GM21529 (cell line): Measurements from ENCODE around the gene FILIP1L.

Source experiments
- ATAC-seq: cut with Tn5 transposase; IDR thresholded peaks from one replicate; pipeline ENCODE4 v1.9.1; 2021; ENCODE audit not compliant: unreplicated experiment

The FILIP1L gene

GRCh38 chr3:99900248-99900647 is 214.1 kb downstream of the FILIP1L start:
- ATAC-seq = no peak

DNA sequence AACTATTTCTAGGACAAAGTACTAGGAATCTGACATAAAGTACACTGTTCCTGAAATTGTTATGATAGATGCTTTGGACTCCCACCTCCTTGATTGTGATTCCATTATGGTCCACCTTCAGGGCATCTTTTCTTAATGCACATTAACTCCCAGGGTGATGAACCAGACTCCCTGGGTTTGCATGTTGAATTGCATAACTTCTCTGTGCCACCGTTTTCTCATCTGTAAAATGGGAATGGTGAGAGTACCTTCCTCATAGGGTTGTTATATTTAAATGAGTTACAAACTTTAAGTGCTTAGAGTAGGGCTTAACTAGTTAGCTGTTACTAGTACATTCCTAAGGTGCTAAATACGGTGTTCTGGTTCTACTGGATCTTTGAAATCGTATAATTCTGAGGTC is 214.7 kb downstream of the FILIP1L start:
- no peak for ATAC-seq

GRCh38 chr3:99896482-99896881 is 217.8 kb downstream of the FILIP1L start:
- no peak for ATAC-seq

DNA sequence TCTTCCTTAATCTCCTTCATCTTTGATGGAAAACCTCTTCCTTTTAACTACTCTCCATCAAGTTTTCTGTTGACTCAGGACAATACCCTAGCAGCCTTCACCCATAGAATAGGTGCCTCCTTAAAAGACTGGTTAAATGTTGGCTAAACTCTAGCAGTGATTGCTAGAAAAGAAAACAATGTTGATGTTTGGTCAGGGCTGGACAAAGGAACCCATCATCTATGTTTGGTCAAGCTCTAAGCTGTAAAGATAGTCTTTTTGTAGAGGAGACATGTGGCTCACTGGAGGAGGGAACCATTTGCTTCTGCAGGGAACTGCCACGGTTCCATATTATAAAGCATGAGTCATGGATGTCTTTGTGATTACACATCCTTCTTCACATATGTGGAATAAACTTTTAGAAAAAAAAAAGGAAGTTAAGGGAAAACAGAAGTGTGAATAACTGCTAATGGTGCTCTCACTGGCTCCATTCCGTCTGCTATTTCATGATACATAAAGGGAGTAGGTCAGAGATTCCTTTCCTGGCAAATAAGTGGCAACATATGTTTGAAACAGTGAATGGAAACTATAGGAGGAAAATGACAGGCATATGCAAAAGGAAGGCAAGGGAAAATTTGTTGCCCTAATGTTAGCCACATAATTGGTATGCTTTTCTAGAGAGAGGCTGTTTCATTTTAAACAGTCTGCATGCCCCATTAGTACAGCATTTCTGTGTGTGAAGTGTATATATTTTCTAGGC is 218.4 kb downstream of the FILIP1L start:
- ATAC-seq = no peak

- no peak for ATAC-seq
These were observed 219.1 kb downstream of the FILIP1L start for GRCh38 chr3:99895131-99895696.

GRCh38 chr3:99892332-99892731 is 222.0 kb downstream of the FILIP1L start:
- no peak for ATAC-seq

DNA sequence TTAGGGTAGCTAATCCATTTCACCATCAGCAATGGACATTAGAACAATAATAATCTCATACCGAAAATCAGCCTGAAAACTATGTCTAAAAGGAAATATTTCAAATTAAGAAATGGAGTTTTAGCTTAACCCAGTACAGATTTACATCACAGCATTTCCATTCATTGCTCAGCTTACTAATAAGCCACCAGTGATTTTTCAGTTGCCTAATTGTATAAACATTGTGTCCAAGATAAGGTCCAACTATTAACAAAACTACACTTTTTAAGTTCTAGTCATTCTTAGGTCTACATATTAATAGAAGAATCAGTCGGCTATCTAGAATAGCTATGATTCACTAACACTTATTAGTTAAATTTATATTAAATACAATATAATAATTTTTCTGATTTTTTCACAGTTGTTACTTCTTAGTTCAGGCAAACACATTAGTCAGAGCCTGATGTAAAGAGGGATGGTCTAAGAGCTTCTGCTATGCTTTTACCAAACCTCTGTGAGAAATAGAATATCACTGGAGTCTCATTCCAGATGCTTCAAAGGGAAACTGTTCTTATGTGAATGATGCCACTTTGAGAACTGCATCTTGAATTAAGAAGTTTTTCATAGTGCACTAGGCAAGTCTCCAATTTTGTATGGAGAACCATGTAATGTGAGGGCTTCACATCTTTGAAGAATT is 222.6 kb downstream of the FILIP1L start:
- no peak for ATAC-seq

- no peak for ATAC-seq
These were observed 228.4 kb downstream of the FILIP1L start for GRCh38 chr3:99885851-99886250.

- ATAC-seq = no peak
These were observed 229.2 kb downstream of the FILIP1L start for GRCh38 chr3:99885085-99885484.

DNA sequence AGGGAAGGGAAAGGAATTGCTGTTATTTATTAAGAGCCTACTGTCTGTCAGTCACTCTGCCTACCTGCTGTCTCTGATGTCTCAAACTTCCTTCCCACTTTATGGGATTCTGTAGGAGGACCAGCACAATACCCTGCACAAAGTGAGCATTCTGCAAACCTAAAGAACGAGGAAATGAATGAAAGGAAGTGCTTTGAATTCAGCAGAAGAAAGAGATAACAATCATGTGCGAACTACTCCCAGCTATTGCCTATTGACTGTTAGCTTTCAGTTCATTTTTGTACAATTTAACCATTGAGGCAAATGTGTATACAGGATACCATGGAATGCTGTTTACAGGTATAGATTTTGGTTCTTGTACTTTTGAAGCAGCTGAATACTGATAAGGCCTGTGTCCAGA is 229.8 kb downstream of the FILIP1L start:
- no peak for ATAC-seq

DNA sequence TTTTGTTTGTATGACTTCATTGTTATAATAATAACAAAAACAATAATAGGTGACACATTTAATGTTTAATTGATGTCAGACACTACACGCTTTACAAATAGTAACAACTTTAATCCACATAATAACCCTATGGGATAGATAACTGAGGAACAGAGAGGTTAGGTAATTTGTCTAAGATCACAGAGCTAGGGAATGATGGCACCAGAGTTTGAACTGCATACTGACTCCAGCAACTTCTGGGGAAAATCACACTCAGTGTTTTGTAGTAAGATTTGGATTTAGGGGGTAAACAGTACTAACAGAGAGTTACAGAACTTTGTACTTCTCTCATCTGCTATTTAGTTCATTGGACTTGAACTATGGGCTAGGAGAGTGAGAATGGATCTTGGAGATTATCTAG is 230.6 kb downstream of the FILIP1L start:
- ATAC-seq = no peak

GRCh38 chr3:99883138-99883461 is 231.2 kb downstream of the FILIP1L start:
- ATAC-seq = no peak

DNA sequence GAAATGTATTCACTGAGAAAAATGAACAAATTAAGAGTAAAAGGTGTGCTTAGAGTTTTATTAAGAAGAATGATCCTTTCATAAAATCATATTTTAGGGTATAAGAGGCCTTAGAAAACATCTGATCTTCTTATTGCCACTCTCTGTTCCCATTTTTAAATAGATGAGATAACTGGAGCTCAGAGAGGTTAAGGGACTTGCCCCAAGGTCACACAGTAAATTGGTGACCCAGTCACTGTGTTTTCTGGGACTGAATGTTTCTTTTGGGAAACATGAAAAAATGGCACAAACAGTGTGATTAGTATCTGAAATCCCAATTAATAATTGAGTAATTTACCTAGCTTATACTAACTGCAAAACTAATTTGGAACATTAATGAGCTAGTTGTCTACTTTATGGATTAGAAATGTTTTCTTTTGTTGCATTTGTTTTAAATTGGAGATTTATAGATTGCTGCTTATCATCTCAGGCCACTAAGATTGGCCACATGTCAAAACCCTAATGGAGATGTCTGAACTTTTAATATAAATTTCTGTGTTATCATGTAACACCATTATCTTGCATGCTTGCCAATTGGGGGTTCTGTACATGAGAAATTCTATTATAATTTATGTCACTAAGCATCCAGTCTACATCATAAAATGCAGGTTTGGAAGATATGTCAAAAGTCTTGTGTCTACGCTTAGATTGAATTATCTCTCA is 231.7 kb downstream of the FILIP1L start:
- ATAC-seq = no peak

GRCh38 chr3:99881121-99881524 is 233.2 kb downstream of the FILIP1L start:
- ATAC-seq = no peak

DNA sequence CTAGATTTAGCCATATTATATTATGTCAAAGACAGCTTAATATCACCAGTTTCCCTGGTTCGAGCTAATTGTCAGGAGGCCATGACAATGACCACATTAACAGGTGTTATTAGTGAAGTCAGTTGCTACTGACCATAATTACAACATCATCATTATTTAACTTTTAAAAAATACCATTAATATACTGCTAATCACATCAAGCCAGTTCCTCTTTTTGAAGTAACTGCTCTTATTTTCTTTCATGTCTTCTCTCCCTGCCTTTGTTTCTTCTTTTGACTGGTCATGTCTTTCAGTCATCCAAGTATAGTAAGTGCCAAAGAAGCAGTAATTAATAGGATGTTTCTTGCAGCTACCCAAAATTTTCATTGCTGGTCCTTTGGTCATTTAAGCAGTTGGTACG is 235.0 kb downstream of the FILIP1L start:
- ATAC-seq = no peak

GRCh38 chr3:99878005-99878404 is 236.3 kb downstream of the FILIP1L start:
- peak; percentile 46 for ATAC-seq

GRCh38 chr3:99877031-99877579 is 237.2 kb downstream of the FILIP1L start:
- no peak for ATAC-seq

GRCh38 chr3:99875929-99876841 is 238.1 kb downstream of the FILIP1L start:
- ATAC-seq = peak; percentile 83

- ATAC-seq = no peak
These were observed 238.7 kb downstream of the FILIP1L start for GRCh38 chr3:99875581-99875928.

DNA sequence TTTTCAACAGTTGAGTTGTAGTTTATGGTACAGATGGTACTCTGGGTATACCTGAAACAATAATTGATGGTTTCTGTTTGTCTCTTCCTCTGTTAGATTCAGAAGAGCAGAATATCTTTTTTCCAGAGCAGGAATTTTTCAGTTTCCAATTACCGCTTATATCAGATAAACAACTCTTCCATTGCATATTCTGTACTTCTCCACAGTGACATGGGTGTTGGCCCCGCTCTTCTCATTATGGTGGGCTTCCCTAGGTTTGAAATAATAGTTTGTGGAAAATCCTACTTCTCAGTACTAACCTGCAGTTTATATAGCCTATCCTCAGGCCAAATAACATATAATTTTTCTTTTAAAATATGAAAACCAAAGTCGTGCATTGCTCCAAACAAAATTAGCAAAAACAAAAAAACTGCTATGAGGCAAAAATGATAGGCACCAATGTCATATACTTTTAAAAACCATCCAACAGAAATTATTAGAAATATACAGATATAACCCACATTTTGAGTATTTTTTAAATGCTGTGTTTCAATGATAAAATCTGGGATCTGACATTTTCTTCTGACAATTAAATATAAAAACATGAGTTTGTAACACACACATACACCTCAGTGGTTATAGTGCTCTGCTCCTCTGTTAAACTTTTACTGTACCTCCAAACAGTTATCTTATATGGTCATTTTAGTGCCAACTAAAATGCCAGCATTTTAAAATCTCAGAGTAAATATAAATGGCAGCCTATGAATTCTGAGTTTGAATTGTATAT is 239.9 kb downstream of the FILIP1L start:
- ATAC-seq = no peak
